GM23338 (cell line): Measurements from ENCODE around the gene LMO2. TPM values are rescaled to one million over a fixed set of nuclear protein-coding genes. Genes with fewer than 3 reads are reported as not detected.

Experiments used
- ATAC-seq: fragments of 200-7000 bp; cut with Tn5 transposase; 3 replicates; pipeline ENCODE4 v1.9.1; 2020
- DNase-seq: peaks from one replicate; pipeline ENCODE4 v3.0.0-alpha.2; 2015; ENCODE audit warnings: low spot score
- H2AFZ ChIP-seq: fragments of 200-600 bp; sonication (generic); 2 replicates; pipeline ENCODE4 v1.8.0; 2016; ENCODE audit warnings: antibody characterized with exemption, mild to moderate bottlenecking, moderate library complexity
- H3F3A ChIP-seq: fragments of 200-600 bp; sonication (generic); replicated peaks from 2 replicates; pipeline ENCODE4 v1.8.0; 2017; ENCODE audit warnings: antibody characterized with exemption, mixed run types, low read depth
- H3K27ac ChIP-seq: fragments of 200-600 bp; sonication (generic); 2 replicates; pipeline ENCODE4 v1.6.1; 2016; ENCODE audit warnings: low read depth
- H3K27me3 ChIP-seq: fragments of 200-600 bp; sonication (generic); 2 replicates; pipeline ENCODE4 v1.8.0; 2016; ENCODE audit warnings: mild to moderate bottlenecking, mixed run types, moderate library complexity; ENCODE audit not compliant: insufficient read depth
- H3K36me3 ChIP-seq: fragments of 200-600 bp; sonication (generic); 2 replicates; pipeline ENCODE4 v1.8.0; 2016; ENCODE audit warnings: mild to moderate bottlenecking; ENCODE audit not compliant: insufficient read depth
- H3K4me1 ChIP-seq: fragments of 200-600 bp; sonication (generic); 2 replicates; pipeline ENCODE4 v1.8.0; 2016; ENCODE audit warnings: mild to moderate bottlenecking, moderate library complexity; ENCODE audit not compliant: insufficient read depth
- H3K4me2 ChIP-seq: fragments of 200-600 bp; sonication (generic); 2 replicates; pipeline ENCODE4 v1.7.1; 2017; ENCODE audit warnings: mixed run types
- H3K4me3 ChIP-seq: fragments of 200-600 bp; sonication (generic); 2 replicates; pipeline ENCODE4 v1.6.1; 2016; ENCODE audit warnings: mixed run types
- H3K79me2 ChIP-seq: fragments of 200-600 bp; sonication (generic); replicated peaks from 2 replicates; pipeline ENCODE4 v1.8.0; 2017; ENCODE audit warnings: mild to moderate bottlenecking; ENCODE audit not compliant: insufficient read depth
- H3K9me2 ChIP-seq: fragments of 200-600 bp; sonication (generic); 2 replicates; pipeline ENCODE4 v1.8.0; 2017; ENCODE audit not compliant: insufficient read depth
- H4K20me1 ChIP-seq: fragments of 200-600 bp; sonication (generic); replicated peaks from 2 replicates; pipeline ENCODE4 v1.8.0; 2017; ENCODE audit warnings: mild to moderate bottlenecking; ENCODE audit not compliant: insufficient read depth
- H3K27ac Mint-ChIP-seq: 2 replicates; pipeline ENCODE4 v1.8.0; 2020; ENCODE audit warnings: inconsistent platforms, mild to moderate bottlenecking, moderate library complexity, mixed read lengths
- H3K27me3 Mint-ChIP-seq: 3 replicates; pipeline ENCODE4 v1.8.0; 2022; ENCODE audit warnings: low read depth, mild to moderate bottlenecking, moderate library complexity, mixed read lengths, inconsistent platforms; ENCODE audit not compliant: insufficient read depth, poor library complexity
- H3K36me3 Mint-ChIP-seq: 3 replicates; pipeline ENCODE4 v1.8.0; 2021; ENCODE audit warnings: low read depth, mild to moderate bottlenecking, inconsistent platforms, moderate library complexity, mixed read lengths
- H3K4me1 Mint-ChIP-seq: 3 replicates; pipeline ENCODE4 v1.8.0; 2020; ENCODE audit warnings: mild to moderate bottlenecking, inconsistent platforms, mixed read lengths
- H3K4me3 Mint-ChIP-seq: 3 replicates; pipeline ENCODE4 v1.8.0; 2021; ENCODE audit warnings: moderate library complexity, mild to moderate bottlenecking, inconsistent platforms, mixed read lengths
- H3K9me3 Mint-ChIP-seq: 3 replicates; pipeline ENCODE4 v1.8.0; 2020; ENCODE audit warnings: moderate library complexity, mild to moderate bottlenecking, inconsistent platforms, mixed read lengths
- CREB1 ChIP-seq: fragments of 250-450 bp; sonication (Bioruptor Pico); IDR thresholded peaks from 2 replicates; pipeline ENCODE4 v1.5.0; 2020; ENCODE audit warnings: low read depth, mild to moderate bottlenecking, moderate library complexity
- EZH2 ChIP-seq: fragments of 200-600 bp; sonication (generic); IDR thresholded peaks from one replicate; pipeline ENCODE4 v1.8.0; 2017; ENCODE audit warnings: antibody characterized with exemption, mild to moderate bottlenecking, low read depth; ENCODE audit not compliant: unreplicated experiment
- EZH2phosphoT487 ChIP-seq: fragments of 200-600 bp; sonication (generic); IDR thresholded peaks from one replicate; pipeline ENCODE4 v1.8.1; 2018; ENCODE audit warnings: antibody characterized with exemption; ENCODE audit not compliant: unreplicated experiment
- POLR2AphosphoS5 ChIP-seq: IDR thresholded peaks from 2 replicates; pipeline ENCODE4 v1.6.1; 2016; ENCODE audit warnings: antibody characterized with exemption, low read depth
- polyA plus RNA-seq: library from polyadenylated mRNA; unstranded; fragments of >200 nt; fragmentation: Nextera tagmentation; extraction: Ambion mirVana; gene quantifications from 2 replicates; pipeline ENCODE4 v1.2.1, GENCODE V29; 2016
- total RNA-seq: library from RNA; depleted of rRNA; stranded (reverse); fragments of >200 nt; shearing (Covaris generic); gene quantifications from 2 replicates; pipeline ENCODE4 v1.2.3, GENCODE V29; 2014
- TF ChIP-seq, protein P1 (sequence below): fragments of 250-450 bp; sonication (Bioruptor Pico); IDR thresholded peaks from 2 replicates; pipeline ENCODE4 v1.5.0; 2020; ENCODE audit warnings: mild to moderate bottlenecking, moderate library complexity
- TF ChIP-seq, protein P2 (sequence below), 2 experiments: fragments of 200-600 bp in 1 of 2; sonication (generic) in 1 of 2; conservative IDR thresholded peaks; 2 replicates each; pipeline versions ENCODE4 v1.5.1 to v1.6.1; 2016 to 2017; ENCODE audit warnings: antibody characterized with exemption in 2 of 2, low read depth in 2 of 2, mild to moderate bottlenecking in 2 of 2, moderate library complexity in 1 of 2
- TF ChIP-seq, protein P3 (sequence below): IDR thresholded peaks from 2 replicates; pipeline ENCODE4 v1.6.1; 2016; ENCODE audit warnings: antibody characterized with exemption

The LMO2 gene
- total and polyA plus RNA-seq, 2 experiments from 2014 or later = 1.4 to 3.1 TPM

DNA sequence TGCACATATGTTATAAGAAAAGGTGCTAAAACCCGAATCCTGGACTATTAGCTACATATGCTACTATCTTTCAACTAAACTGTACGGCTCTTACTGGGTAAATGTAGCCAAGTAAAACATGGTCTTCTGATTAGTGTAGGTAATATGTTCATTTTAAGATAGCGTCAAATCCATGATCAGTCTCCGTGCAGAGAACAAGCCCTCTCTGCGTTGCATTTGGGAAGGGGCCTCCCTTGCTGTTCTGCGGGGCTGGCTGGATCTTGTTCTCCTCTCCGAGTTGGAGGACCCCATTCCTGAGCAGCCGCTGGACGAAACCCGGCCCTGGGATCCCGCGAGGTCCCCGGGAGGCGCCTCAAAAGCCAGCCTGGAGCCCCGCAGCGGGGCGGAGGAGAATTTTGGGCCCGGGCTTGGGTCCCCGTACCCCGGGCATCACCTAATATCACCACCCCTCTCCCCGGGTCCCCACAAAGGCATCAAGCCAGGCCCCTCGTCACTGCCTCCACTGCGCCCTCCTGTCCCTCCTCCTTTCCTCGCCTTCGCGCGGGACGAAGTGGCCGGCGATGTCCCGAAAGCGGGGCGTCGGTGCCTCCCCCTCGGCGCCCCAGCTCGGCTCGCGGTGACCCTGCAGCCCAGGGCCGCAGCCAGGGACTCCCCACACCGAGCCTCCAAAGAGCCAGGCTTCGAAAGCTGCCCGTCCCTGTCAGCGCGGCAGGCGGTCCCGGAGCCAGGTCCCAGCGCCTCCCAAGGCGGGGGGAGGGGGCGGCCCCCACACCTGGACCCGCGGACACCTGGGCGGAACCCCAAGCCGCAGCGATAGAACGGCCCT lies 63.1 kb downstream of the LMO2 start (continued):
- TF ChIP-seq, protein P1, sequence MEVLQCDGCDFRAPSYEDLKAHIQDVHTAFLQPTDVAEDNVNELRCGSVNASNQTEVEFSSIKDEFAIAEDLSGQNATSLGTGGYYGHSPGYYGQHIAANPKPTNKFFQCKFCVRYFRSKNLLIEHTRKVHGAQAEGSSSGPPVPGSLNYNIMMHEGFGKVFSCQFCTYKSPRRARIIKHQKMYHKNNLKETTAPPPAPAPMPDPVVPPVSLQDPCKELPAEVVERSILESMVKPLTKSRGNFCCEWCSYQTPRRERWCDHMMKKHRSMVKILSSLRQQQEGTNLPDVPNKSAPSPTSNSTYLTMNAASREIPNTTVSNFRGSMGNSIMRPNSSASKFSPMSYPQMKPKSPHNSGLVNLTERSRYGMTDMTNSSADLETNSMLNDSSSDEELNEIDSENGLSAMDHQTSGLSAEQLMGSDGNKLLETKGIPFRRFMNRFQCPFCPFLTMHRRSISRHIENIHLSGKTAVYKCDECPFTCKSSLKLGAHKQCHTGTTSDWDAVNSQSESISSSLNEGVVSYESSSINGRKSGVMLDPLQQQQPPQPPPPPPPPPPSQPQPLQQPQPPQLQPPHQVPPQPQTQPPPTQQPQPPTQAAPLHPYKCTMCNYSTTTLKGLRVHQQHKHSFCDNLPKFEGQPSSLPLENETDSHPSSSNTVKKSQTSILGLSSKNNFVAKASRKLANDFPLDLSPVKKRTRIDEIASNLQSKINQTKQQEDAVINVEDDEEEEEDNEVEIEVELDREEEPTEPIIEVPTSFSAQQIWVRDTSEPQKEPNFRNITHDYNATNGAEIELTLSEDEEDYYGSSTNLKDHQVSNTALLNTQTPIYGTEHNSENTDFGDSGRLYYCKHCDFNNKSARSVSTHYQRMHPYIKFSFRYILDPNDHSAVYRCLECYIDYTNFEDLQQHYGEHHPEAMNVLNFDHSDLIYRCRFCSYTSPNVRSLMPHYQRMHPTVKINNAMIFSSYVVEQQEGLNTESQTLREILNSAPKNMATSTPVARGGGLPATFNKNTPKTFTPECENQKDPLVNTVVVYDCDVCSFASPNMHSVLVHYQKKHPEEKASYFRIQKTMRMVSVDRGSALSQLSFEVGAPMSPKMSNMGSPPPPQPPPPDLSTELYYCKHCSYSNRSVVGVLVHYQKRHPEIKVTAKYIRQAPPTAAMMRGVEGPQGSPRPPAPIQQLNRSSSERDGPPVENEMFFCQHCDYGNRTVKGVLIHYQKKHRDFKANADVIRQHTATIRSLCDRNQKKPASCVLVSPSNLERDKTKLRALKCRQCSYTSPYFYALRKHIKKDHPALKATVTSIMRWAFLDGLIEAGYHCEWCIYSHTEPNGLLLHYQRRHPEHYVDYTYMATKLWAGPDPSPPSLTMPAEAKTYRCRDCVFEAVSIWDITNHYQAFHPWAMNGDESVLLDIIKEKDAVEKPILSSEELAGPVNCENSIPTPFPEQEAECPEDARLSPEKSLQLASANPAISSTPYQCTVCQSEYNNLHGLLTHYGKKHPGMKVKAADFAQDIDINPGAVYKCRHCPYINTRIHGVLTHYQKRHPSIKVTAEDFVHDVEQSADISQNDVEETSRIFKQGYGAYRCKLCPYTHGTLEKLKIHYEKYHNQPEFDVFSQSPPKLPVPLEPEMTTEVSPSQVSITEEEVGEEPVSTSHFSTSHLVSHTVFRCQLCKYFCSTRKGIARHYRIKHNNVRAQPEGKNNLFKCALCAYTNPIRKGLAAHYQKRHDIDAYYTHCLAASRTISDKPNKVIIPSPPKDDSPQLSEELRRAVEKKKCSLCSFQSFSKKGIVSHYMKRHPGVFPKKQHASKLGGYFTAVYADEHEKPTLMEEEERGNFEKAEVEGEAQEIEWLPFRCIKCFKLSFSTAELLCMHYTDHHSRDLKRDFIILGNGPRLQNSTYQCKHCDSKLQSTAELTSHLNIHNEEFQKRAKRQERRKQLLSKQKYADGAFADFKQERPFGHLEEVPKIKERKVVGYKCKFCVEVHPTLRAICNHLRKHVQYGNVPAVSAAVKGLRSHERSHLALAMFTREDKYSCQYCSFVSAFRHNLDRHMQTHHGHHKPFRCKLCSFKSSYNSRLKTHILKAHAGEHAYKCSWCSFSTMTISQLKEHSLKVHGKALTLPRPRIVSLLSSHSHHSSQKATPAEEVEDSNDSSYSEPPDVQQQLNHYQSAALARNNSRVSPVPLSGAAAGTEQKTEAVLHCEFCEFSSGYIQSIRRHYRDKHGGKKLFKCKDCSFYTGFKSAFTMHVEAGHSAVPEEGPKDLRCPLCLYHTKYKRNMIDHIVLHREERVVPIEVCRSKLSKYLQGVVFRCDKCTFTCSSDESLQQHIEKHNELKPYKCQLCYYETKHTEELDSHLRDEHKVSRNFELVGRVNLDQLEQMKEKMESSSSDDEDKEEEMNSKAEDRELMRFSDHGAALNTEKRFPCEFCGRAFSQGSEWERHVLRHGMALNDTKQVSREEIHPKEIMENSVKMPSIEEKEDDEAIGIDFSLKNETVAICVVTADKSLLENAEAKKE (CRISPR knock-in tag) = no peak

DNA sequence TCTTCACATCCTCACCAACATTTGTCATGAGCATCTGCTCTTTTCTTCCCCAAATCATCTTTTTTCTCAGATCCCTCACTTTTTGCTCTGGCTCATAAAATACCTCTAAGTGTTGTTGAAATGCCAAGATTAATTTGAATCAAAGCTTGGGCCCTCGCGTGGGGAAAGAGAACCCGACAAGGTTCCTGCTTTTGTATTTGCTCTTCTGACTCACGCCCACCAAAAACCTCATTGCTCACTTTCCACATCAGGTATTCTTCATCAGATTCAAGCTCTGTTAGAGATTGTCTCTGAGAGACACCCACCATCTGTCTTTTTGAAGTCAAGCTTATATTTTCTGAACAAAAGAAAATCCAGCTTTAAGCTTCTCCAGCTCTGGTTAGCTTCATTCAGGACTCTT lies 64.7 kb downstream of the LMO2 start:
- Histone ChIP-seq H3K4me1 (no peaks in the 10 kb centered on the region), H2AFZ (0 out of 2 replicates have a peak overlapping the region, but pooled peaks have one; percentile 11), H3K27me3 (peaks cover 31% of the 10 kb centered on the region), H3F3A (no peaks in the 10 kb centered on the region), H3K27ac (no peak overlapping the region), H3K9me2 (no peaks in the 10 kb centered on the region), H4K20me1 (no peaks in the 10 kb centered on the region), H3K4me3 (no peak overlapping the region), H3K36me3 (no peaks in the 10 kb centered on the region), H3K79me2 (no peaks in the 10 kb centered on the region), H3K4me2 (no peak overlapping the region)
- H3K36me3 Mint-ChIP-seq = no peaks in the 10 kb centered on the region
- peaks cover 15% of the 10 kb centered on the region for H3K27me3 Mint-ChIP-seq
- no peaks in the 10 kb centered on the region for H3K9me3 Mint-ChIP-seq
- H3K27ac Mint-ChIP-seq = no peak overlapping the region
- H3K4me1 Mint-ChIP-seq = no peaks in the 10 kb centered on the region
- no peak overlapping the region for H3K4me3 Mint-ChIP-seq
- no peak for DNase-seq
- ATAC-seq = no peak
- TF ChIP-seq, protein P2, sequence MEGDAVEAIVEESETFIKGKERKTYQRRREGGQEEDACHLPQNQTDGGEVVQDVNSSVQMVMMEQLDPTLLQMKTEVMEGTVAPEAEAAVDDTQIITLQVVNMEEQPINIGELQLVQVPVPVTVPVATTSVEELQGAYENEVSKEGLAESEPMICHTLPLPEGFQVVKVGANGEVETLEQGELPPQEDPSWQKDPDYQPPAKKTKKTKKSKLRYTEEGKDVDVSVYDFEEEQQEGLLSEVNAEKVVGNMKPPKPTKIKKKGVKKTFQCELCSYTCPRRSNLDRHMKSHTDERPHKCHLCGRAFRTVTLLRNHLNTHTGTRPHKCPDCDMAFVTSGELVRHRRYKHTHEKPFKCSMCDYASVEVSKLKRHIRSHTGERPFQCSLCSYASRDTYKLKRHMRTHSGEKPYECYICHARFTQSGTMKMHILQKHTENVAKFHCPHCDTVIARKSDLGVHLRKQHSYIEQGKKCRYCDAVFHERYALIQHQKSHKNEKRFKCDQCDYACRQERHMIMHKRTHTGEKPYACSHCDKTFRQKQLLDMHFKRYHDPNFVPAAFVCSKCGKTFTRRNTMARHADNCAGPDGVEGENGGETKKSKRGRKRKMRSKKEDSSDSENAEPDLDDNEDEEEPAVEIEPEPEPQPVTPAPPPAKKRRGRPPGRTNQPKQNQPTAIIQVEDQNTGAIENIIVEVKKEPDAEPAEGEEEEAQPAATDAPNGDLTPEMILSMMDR (conservative IDR thresholded peaks at IDR 0.05; ENCODE audit: low read depth in 2 of 2) = no peak
- TF ChIP-seq EZH2 (no peak), EZH2phosphoT487 (no peak), POLR2AphosphoS5 (no peak), CREB1 (CRISPR knock-in tag) (no peak)
- TF ChIP-seq, protein P3, sequence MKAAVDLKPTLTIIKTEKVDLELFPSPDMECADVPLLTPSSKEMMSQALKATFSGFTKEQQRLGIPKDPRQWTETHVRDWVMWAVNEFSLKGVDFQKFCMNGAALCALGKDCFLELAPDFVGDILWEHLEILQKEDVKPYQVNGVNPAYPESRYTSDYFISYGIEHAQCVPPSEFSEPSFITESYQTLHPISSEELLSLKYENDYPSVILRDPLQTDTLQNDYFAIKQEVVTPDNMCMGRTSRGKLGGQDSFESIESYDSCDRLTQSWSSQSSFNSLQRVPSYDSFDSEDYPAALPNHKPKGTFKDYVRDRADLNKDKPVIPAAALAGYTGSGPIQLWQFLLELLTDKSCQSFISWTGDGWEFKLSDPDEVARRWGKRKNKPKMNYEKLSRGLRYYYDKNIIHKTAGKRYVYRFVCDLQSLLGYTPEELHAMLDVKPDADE = no peak
